Measurements from ENCODE around the gene POP4.

GRCh38 chr19:29598036-29598435, 8.0 kb upstream of the POP4 start:
- no peak for TF ChIP-seq EP300 (IDR thresholded peaks at IDR 0.05)
- no peak for TF ChIP-seq POLR2AphosphoS5 (IDR thresholded peaks at IDR 0.05)
- no peak for TF ChIP-seq POLR2A (IDR thresholded peaks at IDR 0.05)
- TF ChIP-seq CTCF (IDR thresholded peaks at IDR 0.05), result no peak

Data from stomach (tissue), 4 donors.